GM23338 (cell line): ENCODE data around the gene GPATCH11. TPM values are rescaled to one million over a fixed set of nuclear protein-coding genes. Genes with fewer than 3 reads are reported as not detected.

Experiments
- ATAC-seq: fragments of 200-7000 bp; cut with Tn5 transposase; 3 replicates; pipeline ENCODE4 v1.9.1; 2020
- DNase-seq: peaks from one replicate; pipeline ENCODE4 v3.0.0-alpha.2; 2015; ENCODE audit warnings: low spot score
- H2AFZ ChIP-seq: fragments of 200-600 bp; sonication (generic); 2 replicates; pipeline ENCODE4 v1.8.0; 2016; ENCODE audit warnings: antibody characterized with exemption, mild to moderate bottlenecking, moderate library complexity
- H3F3A ChIP-seq: fragments of 200-600 bp; sonication (generic); replicated peaks from 2 replicates; pipeline ENCODE4 v1.8.0; 2017; ENCODE audit warnings: antibody characterized with exemption, mixed run types, low read depth
- H3K27ac ChIP-seq: fragments of 200-600 bp; sonication (generic); 2 replicates; pipeline ENCODE4 v1.6.1; 2016; ENCODE audit warnings: low read depth
- H3K27me3 ChIP-seq: fragments of 200-600 bp; sonication (generic); 2 replicates; pipeline ENCODE4 v1.8.0; 2016; ENCODE audit warnings: mild to moderate bottlenecking, mixed run types, moderate library complexity; ENCODE audit not compliant: insufficient read depth
- H3K36me3 ChIP-seq: fragments of 200-600 bp; sonication (generic); 2 replicates; pipeline ENCODE4 v1.8.0; 2016; ENCODE audit warnings: mild to moderate bottlenecking; ENCODE audit not compliant: insufficient read depth
- H3K4me1 ChIP-seq: fragments of 200-600 bp; sonication (generic); 2 replicates; pipeline ENCODE4 v1.8.0; 2016; ENCODE audit warnings: mild to moderate bottlenecking, moderate library complexity; ENCODE audit not compliant: insufficient read depth
- H3K4me2 ChIP-seq: fragments of 200-600 bp; sonication (generic); 2 replicates; pipeline ENCODE4 v1.7.1; 2017; ENCODE audit warnings: mixed run types
- H3K4me3 ChIP-seq: fragments of 200-600 bp; sonication (generic); 2 replicates; pipeline ENCODE4 v1.6.1; 2016; ENCODE audit warnings: mixed run types
- H3K79me2 ChIP-seq: fragments of 200-600 bp; sonication (generic); replicated peaks from 2 replicates; pipeline ENCODE4 v1.8.0; 2017; ENCODE audit warnings: mild to moderate bottlenecking; ENCODE audit not compliant: insufficient read depth
- H3K9me2 ChIP-seq: fragments of 200-600 bp; sonication (generic); 2 replicates; pipeline ENCODE4 v1.8.0; 2017; ENCODE audit not compliant: insufficient read depth
- H4K20me1 ChIP-seq: fragments of 200-600 bp; sonication (generic); replicated peaks from 2 replicates; pipeline ENCODE4 v1.8.0; 2017; ENCODE audit warnings: mild to moderate bottlenecking; ENCODE audit not compliant: insufficient read depth
- H3K27ac Mint-ChIP-seq: 2 replicates; pipeline ENCODE4 v1.8.0; 2020; ENCODE audit warnings: inconsistent platforms, mild to moderate bottlenecking, moderate library complexity, mixed read lengths
- H3K27me3 Mint-ChIP-seq: 3 replicates; pipeline ENCODE4 v1.8.0; 2022; ENCODE audit warnings: low read depth, mild to moderate bottlenecking, moderate library complexity, mixed read lengths, inconsistent platforms; ENCODE audit not compliant: insufficient read depth, poor library complexity
- H3K36me3 Mint-ChIP-seq: 3 replicates; pipeline ENCODE4 v1.8.0; 2021; ENCODE audit warnings: low read depth, mild to moderate bottlenecking, inconsistent platforms, moderate library complexity, mixed read lengths
- H3K4me1 Mint-ChIP-seq: 3 replicates; pipeline ENCODE4 v1.8.0; 2020; ENCODE audit warnings: mild to moderate bottlenecking, inconsistent platforms, mixed read lengths
- H3K4me3 Mint-ChIP-seq: 3 replicates; pipeline ENCODE4 v1.8.0; 2021; ENCODE audit warnings: moderate library complexity, mild to moderate bottlenecking, inconsistent platforms, mixed read lengths
- H3K9me3 Mint-ChIP-seq: 3 replicates; pipeline ENCODE4 v1.8.0; 2020; ENCODE audit warnings: moderate library complexity, mild to moderate bottlenecking, inconsistent platforms, mixed read lengths
- CREB1 ChIP-seq: fragments of 250-450 bp; sonication (Bioruptor Pico); IDR thresholded peaks from 2 replicates; pipeline ENCODE4 v1.5.0; 2020; ENCODE audit warnings: low read depth, mild to moderate bottlenecking, moderate library complexity
- CTCF ChIP-seq, 2 experiments: fragments of 200-600 bp in 1 of 2; sonication (generic) in 1 of 2; conservative IDR thresholded peaks; 2 replicates each; pipeline versions ENCODE4 v1.5.1 to v1.6.1; 2016 to 2017; ENCODE audit warnings: antibody characterized with exemption in 2 of 2, low read depth in 2 of 2, mild to moderate bottlenecking in 2 of 2, moderate library complexity in 1 of 2
- ETS1 ChIP-seq: IDR thresholded peaks from 2 replicates; pipeline ENCODE4 v1.6.1; 2016; ENCODE audit warnings: antibody characterized with exemption
- EZH2phosphoT487 ChIP-seq: fragments of 200-600 bp; sonication (generic); IDR thresholded peaks from one replicate; pipeline ENCODE4 v1.8.1; 2018; ENCODE audit warnings: antibody characterized with exemption; ENCODE audit not compliant: unreplicated experiment
- JUNB ChIP-seq: IDR thresholded peaks from one replicate; pipeline ENCODE4 v1.6.1; 2016; ENCODE audit warnings: antibody characterized with exemption; ENCODE audit not compliant: unreplicated experiment
- POLR2AphosphoS5 ChIP-seq: IDR thresholded peaks from 2 replicates; pipeline ENCODE4 v1.6.1; 2016; ENCODE audit warnings: antibody characterized with exemption, low read depth
- REST ChIP-seq: IDR thresholded peaks from one replicate; pipeline ENCODE4 v1.6.1; 2018; ENCODE audit warnings: antibody characterized with exemption; ENCODE audit not compliant: unreplicated experiment
- ZNF114 ChIP-seq: fragments of 250-450 bp; sonication (Bioruptor Pico); IDR thresholded peaks from 2 replicates; pipeline ENCODE4 v1.5.0; 2020; ENCODE audit warnings: mild to moderate bottlenecking, moderate library complexity
- ZNF331 ChIP-seq: fragments of 250-450 bp; sonication (Bioruptor Pico); IDR thresholded peaks from 2 replicates; pipeline ENCODE4 v1.5.0; 2020; ENCODE audit warnings: low read depth, mild to moderate bottlenecking, moderate library complexity
- ZNF462 ChIP-seq: fragments of 250-450 bp; sonication (Bioruptor Pico); IDR thresholded peaks from 2 replicates; pipeline ENCODE4 v1.5.0; 2020; ENCODE audit warnings: mild to moderate bottlenecking, moderate library complexity
- polyA plus RNA-seq: library from polyadenylated mRNA; unstranded; fragments of >200 nt; fragmentation: Nextera tagmentation; extraction: Ambion mirVana; gene quantifications from 2 replicates; pipeline ENCODE4 v1.2.1, GENCODE V29; 2016
- total RNA-seq: library from RNA; depleted of rRNA; stranded (reverse); fragments of >200 nt; shearing (Covaris generic); gene quantifications from 2 replicates; pipeline ENCODE4 v1.2.3, GENCODE V29; 2014

The GPATCH11 gene
- total and polyA plus RNA-seq, 2 experiments from 2014 or later = 3.5 to 8.0 TPM

- TF ChIP-seq REST = no peak
- no peak for TF ChIP-seq ZNF114
- no peak for TF ChIP-seq ETS1
- TF ChIP-seq JUNB = no peak
- no peak for TF ChIP-seq CTCF (conservative IDR thresholded peaks at IDR 0.05; ENCODE audit: low read depth in 2 of 2)
- TF ChIP-seq POLR2AphosphoS5 = no peak
- no peak for TF ChIP-seq EZH2phosphoT487
Measured at GRCh38 chr2:37068686-37069085, 15.6 kb upstream of the GPATCH11 start (continued).

GRCh38 chr2:37070931-37071330 is 13.4 kb upstream of the GPATCH11 start:
- H3K4me3 Mint-ChIP-seq = no peak overlapping the region
- Histone ChIP-seq H3K4me2 (no peak overlapping the region), H3K9me2 (no peaks in the 10 kb centered on the region), H3K36me3 (peaks cover 6% of the 10 kb centered on the region; the same call in 1 of the 2 replicates), H3K27ac (no peak overlapping the region), H4K20me1 (no peaks in the 10 kb centered on the region), H3K4me3 (no peak overlapping the region), H3K79me2 (no peaks in the 10 kb centered on the region), H3F3A (no peaks in the 10 kb centered on the region), H2AFZ (no peak overlapping the region), H3K4me1 (no peaks in the 10 kb centered on the region), H3K27me3 (no peaks in the 10 kb centered on the region)
- H3K36me3 Mint-ChIP-seq = peaks cover 18% of the 10 kb centered on the region
- no peaks in the 10 kb centered on the region for H3K4me1 Mint-ChIP-seq
- H3K27me3 Mint-ChIP-seq = no peaks in the 10 kb centered on the region
- H3K27ac Mint-ChIP-seq = no peak overlapping the region
- H3K9me3 Mint-ChIP-seq = no peaks in the 10 kb centered on the region
- no peak for ATAC-seq
- no peak for DNase-seq
- TF ChIP-seq ZNF462 (no peak), CTCF (conservative IDR thresholded peaks at IDR 0.05; ENCODE audit: low read depth in 2 of 2) (no peak), ZNF331 (CRISPR knock-in tag) (no peak), CREB1 (CRISPR knock-in tag) (no peak), POLR2AphosphoS5 (no peak)
